HG02870 (cell line): ENCODE measurements around the gene ZNF407.

Source experiments
- ATAC-seq: cut with Tn5 transposase; IDR thresholded peaks from one replicate; pipeline ENCODE4 v1.9.1; 2021; ENCODE audit warnings: mild to moderate bottlenecking, moderate library complexity; ENCODE audit not compliant: unreplicated experiment

Gene ZNF407

GRCh38 chr18:75064513-75064905 is 466.8 kb downstream of the ZNF407 start:
- no peak for ATAC-seq

DNA sequence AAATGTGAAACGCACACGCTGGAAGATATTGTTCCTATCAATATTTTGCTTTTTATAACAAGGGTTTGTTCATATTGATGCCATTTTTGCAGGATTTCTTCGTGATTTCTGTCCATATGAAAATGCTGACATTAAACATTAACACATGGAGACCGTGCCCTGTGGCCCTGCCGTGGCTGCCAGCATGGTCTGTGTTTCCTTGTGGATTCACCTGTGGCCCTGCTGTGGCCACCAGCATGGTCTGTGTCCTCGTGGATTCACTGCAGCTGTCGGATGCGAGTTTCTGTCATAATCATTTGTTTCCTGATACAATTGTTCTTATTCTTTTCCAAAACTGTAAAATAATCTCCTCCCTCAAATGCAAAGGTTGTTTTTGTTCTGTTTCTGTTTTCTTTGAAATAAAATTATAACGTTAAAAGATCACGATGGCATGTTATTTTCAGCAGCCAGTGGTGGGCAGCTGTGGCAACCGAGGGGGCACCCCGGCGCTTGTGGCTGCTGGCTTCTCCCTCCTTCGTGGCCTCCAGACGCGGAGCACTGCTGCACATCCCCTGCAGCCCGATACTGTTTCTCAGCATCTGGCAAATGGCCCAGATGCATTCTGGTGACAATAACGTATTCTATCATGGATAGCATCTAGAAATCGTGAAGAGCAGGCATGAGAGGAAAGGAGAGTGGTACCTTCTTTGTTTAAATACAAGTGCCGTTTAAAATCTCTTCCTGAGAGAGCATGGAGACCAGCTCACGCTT is 467.8 kb downstream of the ZNF407 start:
- ATAC-seq: no peak

DNA sequence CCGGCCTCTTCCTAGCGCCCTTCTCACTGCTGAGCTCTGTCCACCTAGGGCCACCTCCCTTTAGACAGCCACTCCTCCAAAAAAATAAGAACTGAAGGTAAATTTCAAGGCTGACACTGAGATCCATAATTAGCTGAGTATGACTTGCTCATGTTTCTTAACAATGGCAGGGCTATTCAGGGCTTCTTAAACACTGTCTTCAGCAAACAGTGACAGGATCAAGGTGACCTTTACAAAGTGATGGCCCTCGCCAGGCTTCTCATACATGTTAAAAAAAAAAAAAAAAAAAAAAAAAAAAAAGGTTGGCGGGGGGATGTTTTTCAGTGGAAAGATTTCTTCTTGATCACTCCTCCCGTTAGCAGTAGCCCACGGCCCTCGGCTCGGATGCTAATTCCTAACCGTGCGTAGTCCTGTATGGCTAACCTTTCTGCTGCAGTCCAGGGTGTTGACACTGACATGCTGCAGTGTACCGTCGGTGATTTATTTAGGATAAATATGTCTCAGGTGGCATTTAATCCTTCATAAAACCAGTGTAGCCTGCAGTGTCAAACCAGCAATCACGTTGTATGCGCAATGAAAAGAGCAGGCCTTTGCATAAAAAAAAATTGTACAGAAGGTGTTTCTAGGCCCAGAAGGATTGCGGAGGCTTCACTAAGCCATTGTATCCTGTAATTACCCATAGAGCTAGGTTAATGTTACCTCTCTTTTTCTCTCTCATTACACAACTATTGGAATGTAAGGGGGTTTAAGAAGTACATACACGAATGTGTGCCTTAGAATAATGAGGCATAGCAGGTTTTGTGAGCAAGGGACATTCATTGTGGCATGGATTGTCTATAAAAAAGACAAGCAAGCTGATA is 468.6 kb downstream of the ZNF407 start:
- no peak for ATAC-seq

GRCh38 chr18:75066936-75067335 is 469.3 kb downstream of the ZNF407 start:
- ATAC-seq: no peak

- no peak for ATAC-seq
These were observed 470.5 kb downstream of the ZNF407 start for GRCh38 chr18:75067996-75068645.

DNA sequence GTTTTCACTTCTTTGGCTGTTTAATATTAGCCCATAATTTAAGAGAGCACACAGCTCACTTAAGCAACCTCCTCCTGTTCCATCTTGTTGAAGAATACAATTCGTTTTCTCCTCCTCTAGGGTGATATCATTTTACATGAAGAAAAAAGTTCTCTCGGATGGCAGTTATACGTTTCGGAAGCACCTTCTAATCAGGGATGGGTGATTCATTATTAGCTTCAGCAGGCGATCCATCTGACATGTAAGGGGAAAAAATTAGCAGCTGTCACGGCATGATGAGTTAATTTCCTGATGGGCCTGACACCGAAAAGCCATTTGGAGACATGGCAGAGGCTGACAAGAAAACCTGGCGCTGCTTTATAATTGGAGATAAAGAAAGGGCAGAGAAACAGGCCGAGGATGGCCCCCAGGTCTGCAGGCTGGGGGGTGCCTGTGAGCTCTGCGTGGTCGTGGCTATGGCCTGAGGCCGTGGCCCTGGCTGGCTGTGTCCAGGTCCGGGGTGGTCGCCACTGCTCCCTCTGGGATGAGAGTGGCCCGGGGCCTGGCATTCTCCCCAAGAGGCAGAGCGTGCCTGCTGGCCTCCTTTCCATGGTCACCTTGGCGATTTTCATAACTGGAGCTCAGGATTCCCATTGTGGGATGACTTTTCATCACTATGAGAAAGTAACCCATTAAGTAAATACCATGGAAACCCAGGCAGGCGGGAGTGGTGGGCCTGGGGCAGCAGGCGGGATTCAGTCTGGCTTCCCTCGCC is 471.2 kb downstream of the ZNF407 start:
- no peak for ATAC-seq

DNA sequence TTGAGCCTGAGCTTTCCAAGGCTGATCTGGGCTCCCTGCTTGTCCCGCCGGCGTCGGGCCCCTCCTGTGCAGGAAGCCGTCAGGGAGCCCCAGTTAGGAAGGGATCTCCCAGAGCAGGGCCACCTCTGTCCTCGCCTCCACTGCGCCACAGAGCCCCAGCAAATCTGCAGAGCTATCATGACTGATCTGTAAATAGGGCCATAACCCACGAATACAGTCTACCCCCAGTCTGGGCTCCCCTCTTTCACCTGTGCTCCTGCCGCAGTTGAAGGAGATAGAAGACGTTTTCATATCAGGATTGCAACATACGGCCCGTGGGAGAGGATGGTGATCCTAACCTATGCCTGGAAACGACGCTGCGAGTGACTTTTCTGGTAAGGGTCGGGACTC is 472.6 kb downstream of the ZNF407 start:
- ATAC-seq: no peak

GRCh38 chr18:75070625-75071483 is 473.2 kb downstream of the ZNF407 start:
- peak; percentile 82 for ATAC-seq

GRCh38 chr18:75071484-75071785 is 473.8 kb downstream of the ZNF407 start:
- ATAC-seq: peak; percentile 2

DNA sequence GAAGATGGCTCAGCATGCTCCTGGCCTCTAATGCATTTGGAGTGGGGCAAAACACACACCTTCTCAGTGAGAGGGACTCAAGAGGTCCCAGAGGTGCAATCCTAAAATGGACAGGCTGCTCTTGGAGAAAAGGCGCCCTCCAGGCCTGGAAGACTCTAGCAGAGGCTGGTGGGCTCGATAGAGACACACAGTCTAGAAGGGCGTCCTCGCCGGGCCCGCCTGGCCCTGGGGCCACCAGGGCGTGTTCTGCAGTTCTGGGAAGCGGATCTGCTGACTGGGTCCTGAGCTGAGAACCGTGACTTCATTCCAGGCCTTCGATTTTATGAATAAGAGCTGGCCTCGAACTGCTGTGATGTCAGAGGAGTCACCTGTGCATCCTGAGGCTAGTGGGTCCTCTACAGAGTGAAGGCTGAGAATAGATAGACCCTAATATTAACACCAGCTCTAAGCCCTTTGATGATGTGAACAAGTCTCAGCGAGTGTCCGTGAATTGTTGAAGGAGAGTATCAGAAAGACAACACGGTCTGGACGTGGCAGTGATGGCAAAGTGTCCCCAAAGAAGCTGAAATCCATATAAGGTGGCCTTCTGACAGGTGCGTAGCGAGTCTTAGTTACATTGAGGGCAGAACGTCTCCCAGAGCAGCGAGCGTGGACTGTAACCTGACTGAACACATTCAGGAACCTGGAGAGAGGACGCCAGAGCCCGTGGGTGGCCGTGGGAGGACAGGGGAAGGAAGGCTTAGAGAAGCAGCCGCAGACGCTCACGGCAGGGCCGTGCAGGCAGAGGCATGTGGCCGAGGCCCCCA is 474.4 kb downstream of the ZNF407 start:
- no peak for ATAC-seq

DNA sequence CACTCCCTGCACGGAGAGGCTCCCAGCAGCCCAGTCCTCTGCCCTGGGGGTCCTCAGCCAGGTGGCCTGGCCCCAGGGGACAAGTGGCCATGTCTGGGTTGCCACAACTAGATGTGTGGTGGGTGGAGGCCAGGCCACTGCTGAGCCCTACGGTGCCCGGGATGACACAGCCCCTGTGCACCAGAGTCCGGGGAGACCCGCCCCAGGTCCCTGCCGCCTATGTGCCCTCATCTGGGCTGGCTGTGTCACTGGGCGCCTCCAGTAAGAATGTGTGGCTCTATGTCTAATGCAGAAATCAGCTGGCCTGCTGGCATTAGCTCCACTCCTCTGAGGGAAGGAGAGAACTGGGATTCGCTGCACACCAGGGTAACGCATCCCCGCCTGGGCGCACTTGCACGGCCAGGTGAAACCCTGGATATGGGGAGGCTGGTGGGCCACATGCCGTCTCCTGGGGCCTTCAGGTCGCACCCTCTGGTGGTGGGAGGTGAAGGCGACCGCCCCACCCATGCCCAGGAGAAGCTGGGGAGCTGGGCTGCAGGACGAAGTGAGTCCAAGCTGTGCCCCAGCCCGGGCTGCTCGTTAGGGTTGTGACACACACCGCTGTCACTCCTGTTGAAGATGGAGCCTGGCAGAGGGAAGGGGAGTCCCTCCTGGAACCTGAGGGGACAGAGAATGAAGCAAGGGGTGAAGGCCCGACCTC is 475.2 kb downstream of the ZNF407 start:
- ATAC-seq: no peak

DNA sequence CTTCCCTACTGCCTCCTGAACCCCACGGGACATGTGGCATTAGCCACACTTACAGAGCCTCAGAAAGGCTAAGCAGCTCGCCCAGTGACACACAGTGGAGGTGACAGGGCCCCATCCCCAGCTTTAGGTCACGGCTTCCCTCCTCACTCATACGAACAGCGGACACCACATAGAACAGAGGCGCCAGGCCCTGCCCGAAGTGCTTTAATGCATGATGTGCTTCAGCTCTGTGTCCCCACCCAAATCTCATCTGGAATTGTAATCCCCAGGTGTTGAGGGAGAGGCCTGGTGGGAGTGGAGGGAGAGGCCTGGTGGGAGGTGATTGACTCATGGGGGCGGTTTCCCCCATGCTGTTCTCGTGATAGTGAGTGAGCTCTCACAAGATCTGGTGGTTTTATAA is 476.0 kb downstream of the ZNF407 start:
- no peak for ATAC-seq

DNA sequence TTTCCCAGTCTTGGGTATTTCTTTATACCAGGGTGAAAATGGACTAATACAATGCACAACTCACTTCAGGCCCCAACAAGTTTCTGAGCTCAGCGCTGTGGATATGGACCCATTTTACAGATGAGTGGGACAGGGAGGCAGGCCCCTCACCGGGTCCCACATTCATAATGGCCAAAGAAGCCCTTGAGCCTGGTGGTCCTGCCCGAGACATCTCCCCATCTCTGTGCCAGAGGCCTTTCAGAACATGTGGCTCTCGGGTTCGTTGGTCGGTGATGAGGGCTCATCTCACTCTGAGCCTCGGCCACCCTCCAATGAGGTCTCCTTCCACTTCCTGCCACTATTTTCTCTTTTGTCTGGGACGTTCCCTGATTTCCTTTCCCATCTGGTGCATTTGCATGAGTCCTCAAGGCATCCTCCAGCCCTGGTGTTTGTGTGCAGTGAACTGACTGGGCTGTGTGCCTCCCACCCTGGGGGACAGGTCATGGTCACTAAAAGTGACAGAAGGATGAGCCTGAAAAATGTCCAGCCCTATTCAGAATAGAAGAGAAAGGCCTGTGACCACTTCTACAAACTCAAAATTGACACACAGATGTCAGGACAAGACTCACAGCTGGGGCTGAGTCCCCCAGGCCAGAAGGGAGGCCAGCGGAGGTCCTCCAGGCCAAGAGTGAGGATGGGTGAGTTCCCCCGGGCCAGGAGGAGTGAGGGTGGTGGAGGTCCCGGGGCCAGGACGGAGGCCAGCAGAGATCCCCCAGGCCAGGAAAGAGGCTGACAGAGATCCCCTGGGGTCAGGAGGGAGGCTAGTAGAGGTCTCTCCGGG is 476.7 kb downstream of the ZNF407 start:
- no peak for ATAC-seq

DNA sequence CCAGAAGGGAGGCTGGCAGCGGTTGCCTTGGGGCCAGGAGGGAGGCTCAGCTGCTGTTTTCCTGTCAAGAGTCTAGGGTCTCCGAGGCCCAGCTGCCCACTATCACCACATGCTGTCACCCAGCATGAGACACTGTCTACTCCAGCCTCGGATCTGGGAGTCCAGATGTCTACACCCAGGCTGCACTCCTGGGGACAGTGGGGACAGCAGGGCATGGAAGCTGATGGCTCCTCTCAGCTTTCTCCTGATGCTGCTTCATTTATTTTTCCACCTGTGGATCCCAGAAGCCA is 477.3 kb downstream of the ZNF407 start:
- no peak for ATAC-seq

DNA sequence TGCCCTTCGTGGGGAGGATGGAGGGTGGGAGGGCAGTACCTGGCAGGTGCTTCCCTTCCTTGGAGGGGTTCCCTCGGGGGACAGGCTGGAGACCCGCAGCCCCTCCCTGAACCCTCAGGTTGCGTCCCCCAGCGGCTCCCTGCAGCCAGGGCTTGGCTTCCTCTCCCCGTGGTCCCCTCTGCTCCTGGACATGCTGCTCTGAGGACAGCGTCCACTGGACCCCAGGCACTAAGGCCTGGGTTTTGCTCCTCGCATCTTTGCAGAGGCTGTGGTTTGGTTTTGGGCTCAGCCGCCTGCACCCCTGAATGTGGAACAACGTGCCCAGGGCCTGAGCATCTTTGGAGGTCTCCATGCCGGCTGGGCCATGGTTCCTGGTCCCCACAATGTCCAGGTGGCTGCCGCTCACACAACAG is 477.8 kb downstream of the ZNF407 start:
- ATAC-seq: no peak

- ATAC-seq: no peak
These were observed 478.6 kb downstream of the ZNF407 start for GRCh38 chr18:75076286-75076685.

DNA sequence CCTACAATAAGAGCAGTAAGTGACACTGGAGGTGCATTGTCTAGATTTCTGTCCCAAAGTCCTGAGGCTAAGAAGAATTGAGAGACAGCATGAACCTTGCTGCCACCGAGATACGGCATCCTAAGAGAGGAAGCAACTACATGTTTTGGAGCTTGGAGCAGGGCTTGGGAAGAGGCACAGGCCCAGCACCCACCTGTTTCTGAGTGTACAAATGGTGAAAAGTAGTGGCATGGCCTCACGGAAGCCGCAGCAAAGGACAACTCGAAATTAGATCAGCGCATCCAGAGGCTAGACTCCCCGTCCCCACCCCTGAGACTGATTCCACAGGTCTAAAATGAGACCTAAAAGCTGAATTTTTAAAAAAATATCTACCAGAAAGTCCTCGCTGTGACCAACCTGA is 483.8 kb downstream of the ZNF407 start:
- ATAC-seq: no peak

GRCh38 chr18:75083131-75083530 is 485.5 kb downstream of the ZNF407 start:
- no peak for ATAC-seq
